ENCODE results near the gene DOCK9. TPM values are rescaled to one million over a fixed set of nuclear protein-coding genes. Genes with fewer than 3 reads are reported as not detected.
A peak's percentile ranks its signal among the peaks of the same experiment; 100 is the strongest.

Gene DOCK9
- polyA plus RNA-seq, 4 donors: 53.0 to 71.7 (median 58.7) TPM

DNA sequence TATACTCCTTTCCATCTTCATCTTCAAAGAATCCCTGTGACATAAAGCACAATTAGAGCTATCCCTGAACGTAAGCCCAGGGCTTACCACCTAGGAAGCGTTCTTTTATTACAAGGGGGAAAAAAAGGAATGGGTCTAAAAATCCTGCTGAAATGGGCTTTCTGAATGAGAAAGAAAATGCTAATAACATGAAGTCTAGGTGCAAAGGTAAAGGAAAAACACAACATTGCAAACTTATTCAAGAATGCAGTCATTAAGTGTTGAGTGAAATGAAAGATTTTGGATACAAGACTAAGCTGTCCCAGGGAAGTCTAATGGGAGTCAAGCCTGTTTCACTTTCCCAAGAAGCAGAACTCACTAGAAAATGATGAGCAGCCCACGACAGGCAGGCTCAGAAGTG, 170.1 kb downstream of the DOCK9 start:
- DNase-seq (ENCODE audit: low read depth in 4 of 4, low spot score in 2 of 4): no peak

GRCh38 chr13:98804336-98804855, 173.5 kb downstream of the DOCK9 start:
- no peak for DNase-seq (ENCODE audit: low read depth in 4 of 4, low spot score in 2 of 4)

DNA sequence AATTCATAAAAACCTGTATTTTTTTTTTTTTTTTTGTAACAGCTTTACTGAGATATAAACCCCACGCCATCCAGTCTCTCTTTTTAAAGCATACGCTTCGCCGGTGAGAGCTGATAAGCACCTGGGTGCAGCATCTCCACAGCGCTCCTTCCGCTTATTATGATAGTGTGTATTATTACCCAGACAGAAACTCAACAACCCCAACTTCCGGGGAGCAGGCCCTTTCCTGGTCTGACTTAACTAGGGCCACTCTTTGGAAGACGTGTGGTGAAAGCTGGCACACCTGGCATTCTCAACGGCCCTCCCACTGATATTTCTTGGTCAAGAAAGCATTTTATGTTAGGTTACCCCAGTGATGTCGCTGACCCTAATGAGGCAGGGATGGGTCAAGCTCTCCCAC, 173.9 kb downstream of the DOCK9 start:
- DNase-seq (ENCODE audit: low read depth in 4 of 4, low spot score in 2 of 4): no peak

- DNase-seq (ENCODE audit: low read depth in 4 of 4, low spot score in 2 of 4): no peak
Measured at GRCh38 chr13:98803111-98803561, 174.7 kb downstream of the DOCK9 start.

DNA sequence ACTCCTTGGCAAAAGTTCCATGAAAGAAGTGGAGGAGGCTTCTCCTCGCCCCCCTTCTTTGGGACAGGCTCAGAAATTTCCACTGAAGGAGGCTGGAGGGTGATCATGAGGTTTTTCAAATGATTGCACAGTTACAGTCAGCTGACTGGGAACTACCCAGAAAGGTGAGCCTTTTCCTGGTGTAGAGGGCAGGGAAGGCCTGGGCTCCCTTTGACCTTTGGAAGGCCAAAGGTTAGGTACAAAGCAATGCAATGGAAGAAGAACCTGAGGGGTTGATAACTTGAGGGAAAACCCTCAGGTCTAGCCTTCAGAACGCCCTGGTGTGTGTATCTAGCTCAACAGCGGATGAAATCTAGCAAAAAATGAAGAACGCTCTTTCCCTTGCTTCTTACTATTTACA, 175.3 kb downstream of the DOCK9 start:
- DNase-seq (ENCODE audit: low read depth in 4 of 4, low spot score in 2 of 4): no peak

GRCh38 chr13:98801626-98802418, 176.0 kb downstream of the DOCK9 start:
- no peak for DNase-seq (ENCODE audit: low read depth in 4 of 4, low spot score in 2 of 4)

DNA sequence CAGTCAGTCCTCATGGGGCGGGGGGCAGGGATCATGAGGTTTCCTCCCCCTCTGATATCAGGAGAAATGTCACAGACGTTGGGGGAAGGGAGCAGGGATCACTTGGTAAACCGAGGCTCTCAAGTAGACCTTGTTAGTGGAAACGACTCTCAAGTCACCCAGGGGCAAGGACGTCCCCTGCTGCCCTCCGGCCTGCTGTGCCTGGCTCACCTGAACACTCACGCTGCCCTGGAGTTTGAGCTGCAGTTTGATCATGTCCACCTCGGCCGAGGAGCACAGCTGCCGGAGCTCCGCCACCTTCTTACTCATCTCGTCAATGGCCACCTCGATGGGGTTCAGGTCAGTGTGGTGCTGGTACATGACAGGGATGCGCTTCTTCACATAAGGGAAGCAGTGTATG, 177.8 kb downstream of the DOCK9 start:
- DNase-seq (ENCODE audit: low read depth in 4 of 4, low spot score in 2 of 4): no peak

- no peak for DNase-seq (ENCODE audit: low read depth in 4 of 4, low spot score in 2 of 4)
Measured at GRCh38 chr13:98798849-98799645, 178.8 kb downstream of the DOCK9 start.

GRCh38 chr13:98797456-98797855, 180.4 kb downstream of the DOCK9 start:
- DNase-seq (ENCODE audit: low read depth in 4 of 4, low spot score in 2 of 4): no peak

GRCh38 chr13:98796798-98797197, 181.1 kb downstream of the DOCK9 start:
- DNase-seq (ENCODE audit: low read depth in 4 of 4, low spot score in 2 of 4): no peak

GRCh38 chr13:98796191-98796590, 181.7 kb downstream of the DOCK9 start:
- DNase-seq (ENCODE audit: low read depth in 4 of 4, low spot score in 2 of 4): no peak

- DNase-seq (ENCODE audit: low read depth in 4 of 4, low spot score in 2 of 4): no peak
Measured at GRCh38 chr13:98795220-98795619, 182.6 kb downstream of the DOCK9 start.

DNA sequence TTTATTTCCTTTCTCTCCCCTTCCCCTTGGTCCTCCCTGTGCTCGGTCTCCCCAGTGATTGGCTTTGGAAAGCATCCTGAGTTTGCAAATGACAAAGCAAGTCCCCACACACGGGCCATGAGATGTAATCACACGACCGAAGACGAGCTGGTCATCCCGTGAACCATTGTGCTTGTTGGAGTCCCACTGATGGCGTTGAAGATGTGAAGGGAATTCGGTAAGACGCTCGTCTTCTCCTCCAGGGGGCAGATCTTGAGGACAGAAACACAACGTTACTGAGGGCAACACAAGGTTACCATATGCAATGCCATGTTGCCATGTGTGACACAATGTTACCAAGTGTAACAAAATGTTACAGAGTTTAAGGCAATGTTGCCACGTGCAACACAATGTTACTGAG, 183.4 kb downstream of the DOCK9 start:
- DNase-seq (ENCODE audit: low read depth in 4 of 4, low spot score in 2 of 4): no peak

DNA sequence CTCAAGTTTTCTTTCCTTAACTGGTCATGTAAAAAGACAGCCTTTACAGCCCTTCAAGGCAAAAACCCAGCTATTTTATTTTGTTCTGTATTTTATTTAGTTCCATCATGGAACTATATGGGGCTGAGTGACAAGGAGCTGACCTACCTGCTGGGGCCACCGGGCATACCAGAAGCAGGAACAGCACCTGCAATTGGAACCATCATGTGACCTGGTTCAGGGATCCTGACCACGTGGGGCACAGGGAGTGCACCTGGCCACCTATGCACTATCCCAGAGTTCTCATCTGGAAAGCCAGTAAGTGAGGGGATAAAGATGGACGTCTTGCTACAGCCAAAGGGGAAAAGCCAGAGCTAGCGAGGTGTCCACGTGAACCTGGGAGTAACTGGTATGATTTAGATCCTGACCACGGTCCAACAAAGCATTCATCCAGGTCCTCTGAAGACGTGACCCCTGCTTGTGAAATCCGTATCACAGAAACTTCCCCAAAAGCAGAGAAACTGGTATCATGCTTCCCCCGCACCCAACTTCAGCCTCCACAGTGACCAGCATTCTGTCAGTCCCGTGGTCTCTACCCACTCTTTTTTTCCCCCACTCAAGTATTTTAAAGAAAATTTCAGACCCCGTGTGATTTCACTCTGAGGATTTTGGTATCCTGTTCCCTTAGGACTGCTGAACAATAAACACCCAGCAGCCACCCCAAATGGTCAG, 184.9 kb downstream of the DOCK9 start:
- no peak for DNase-seq (ENCODE audit: low read depth in 4 of 4, low spot score in 2 of 4)

DNA sequence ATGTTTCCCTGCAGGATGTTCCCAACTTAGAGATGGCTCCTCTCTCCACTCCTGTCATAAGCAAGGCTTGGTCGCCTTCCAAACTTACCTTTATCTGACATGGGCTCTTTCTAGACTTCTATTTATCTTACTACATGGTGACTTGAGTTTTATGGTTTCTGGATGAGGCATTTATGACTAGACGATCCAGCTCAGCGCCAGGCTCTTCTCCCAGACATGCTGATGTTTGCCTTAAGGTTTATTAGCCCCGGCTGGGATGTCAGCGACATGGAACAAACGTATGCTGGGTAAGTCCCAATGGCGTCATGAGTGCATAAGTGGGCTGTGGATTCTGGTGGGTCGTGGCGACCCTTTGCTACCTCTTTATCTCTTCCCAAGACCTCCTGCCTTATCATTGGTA, 185.5 kb downstream of the DOCK9 start:
- DNase-seq (ENCODE audit: low read depth in 4 of 4, low spot score in 2 of 4): no peak

DNA sequence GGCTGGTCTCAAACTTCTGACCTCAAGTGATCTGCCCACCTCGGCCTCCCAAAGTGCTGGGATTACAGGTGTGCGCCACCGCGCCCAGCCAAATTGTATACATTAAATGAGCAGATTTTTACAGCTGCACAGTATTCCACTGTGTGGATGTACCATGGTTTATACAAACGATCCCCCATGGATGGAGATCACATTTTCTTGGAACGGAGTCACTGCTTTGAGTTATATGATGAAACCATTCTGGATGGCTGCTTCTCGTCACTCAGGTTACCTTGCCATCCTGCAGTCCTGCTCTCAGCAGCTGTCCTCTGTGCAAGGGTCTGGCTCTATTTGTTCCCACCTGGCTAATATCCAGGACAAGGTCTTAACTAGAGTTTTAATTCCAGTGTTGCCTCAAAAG, 186.3 kb downstream of the DOCK9 start:
- no peak for DNase-seq (ENCODE audit: low read depth in 4 of 4, low spot score in 2 of 4)

DNA sequence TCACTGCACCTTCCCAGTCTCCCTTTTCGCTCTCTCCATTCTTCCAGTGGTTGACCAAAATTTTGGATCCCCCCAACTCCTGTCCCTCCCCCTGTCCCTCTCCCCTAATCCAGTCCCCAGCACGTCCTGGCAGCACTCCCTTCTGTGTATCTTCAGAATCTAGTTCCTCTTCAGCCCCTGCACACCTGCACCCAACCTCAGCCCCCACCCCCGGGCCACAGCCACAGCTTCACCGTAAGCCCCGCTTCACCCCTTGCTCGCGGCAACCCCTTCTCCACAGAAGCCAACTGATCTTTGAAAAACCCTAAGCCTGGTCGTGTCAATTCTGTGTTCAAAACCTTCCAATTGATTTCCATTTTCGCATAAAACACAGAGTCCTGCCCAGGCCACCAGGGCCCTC, 189.9 kb downstream of the DOCK9 start:
- DNase-seq (ENCODE audit: low read depth in 4 of 4, low spot score in 2 of 4): no peak

- no peak for DNase-seq (ENCODE audit: low read depth in 4 of 4, low spot score in 2 of 4)
Measured at GRCh38 chr13:98787173-98787572, 190.7 kb downstream of the DOCK9 start.

DNA sequence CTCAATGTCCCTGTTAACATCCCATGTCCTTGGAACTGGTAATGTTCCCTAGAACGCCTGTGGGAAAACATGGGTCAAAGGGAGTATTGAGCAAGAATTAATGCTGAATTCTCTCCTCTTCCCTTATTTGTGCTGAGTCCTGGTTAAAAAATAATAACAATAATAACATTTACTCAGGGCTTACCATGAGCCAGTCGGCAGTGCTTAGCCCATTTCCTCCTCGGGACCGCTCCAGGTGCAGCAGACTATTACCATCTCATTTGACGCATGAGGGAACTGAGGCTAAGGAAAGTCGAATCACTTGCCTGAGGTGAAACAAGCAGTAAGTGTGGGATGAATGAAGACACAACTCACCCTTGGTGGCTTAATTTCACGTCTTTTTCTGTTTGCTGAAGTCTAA, 191.8 kb downstream of the DOCK9 start:
- DNase-seq (ENCODE audit: low read depth in 4 of 4, low spot score in 2 of 4): peak in 1 of 4 donors; percentile 23

GRCh38 chr13:98785405-98785804, 192.5 kb downstream of the DOCK9 start:
- DNase-seq (ENCODE audit: low read depth in 4 of 4, low spot score in 2 of 4): no peak

- DNase-seq (ENCODE audit: low read depth in 4 of 4, low spot score in 2 of 4): no peak
Measured at GRCh38 chr13:98784666-98785065, 193.2 kb downstream of the DOCK9 start.

Data from left renal cortex interstitium (tissue), 4 donors.